ENCODE measurements around the gene LHFPL6.

Gene LHFPL6

DNA sequence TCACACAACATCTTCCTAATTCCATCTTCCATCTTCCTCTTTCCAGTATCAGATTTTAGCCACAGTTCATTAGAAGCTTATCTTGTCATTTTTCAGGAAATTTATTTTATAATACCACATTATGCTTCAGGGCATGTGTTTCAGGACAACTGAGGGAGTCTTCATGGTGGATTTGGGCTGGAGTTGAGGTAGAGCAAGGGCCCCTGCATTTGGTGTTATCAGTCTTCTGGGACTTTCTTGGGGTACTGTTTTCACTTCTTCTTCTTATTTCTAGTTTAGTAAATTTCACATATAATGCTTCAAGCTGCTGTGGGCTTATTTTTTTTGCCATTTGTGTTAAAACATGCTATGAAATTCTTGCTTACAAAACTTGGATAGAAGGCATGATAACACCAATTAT, 188.7 kb downstream of the LHFPL6 start:
- no peak for DNase-seq (ENCODE audit: low read depth in 2 of 2)

DNA sequence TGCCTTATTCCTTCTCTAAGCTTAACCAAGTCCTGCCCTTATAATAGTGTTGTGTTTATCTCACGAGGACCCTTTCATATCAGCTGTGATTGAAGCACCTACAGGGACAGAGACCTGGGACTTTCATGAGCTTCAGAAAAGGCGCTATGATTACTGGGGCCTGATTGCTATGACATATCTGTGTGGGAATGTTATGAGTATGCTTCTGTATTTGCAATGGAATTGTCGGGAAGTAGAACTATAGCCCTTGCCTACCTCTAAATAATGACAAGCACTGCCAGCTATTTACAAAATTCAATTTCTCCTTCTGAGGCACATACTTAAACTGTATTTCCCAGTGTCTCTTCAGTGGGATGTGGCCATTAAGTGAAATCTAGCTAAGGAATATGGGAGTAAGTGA, 191.5 kb downstream of the LHFPL6 start:
- DNase-seq (ENCODE audit: low read depth in 2 of 2): no peak

DNA sequence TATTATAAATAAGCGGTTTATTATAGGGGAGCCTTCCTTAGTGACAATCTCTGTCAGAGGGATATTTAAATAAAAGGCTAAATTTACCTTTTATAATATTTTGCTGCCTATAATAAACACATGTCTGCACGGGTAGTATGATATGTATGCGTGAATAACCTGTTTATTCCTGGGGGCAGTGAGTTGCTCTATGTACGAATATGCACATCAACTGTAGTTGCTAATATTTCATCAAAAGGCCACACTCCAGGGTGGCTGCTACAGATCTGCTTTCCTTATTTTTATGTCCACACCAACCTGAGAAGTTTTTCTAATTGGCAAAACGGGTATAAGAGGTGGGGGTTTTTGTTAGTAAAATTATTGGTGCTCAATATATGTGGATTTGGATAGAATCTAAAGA, 192.0 kb downstream of the LHFPL6 start:
- DNase-seq (ENCODE audit: low read depth in 2 of 2): no peak

DNA sequence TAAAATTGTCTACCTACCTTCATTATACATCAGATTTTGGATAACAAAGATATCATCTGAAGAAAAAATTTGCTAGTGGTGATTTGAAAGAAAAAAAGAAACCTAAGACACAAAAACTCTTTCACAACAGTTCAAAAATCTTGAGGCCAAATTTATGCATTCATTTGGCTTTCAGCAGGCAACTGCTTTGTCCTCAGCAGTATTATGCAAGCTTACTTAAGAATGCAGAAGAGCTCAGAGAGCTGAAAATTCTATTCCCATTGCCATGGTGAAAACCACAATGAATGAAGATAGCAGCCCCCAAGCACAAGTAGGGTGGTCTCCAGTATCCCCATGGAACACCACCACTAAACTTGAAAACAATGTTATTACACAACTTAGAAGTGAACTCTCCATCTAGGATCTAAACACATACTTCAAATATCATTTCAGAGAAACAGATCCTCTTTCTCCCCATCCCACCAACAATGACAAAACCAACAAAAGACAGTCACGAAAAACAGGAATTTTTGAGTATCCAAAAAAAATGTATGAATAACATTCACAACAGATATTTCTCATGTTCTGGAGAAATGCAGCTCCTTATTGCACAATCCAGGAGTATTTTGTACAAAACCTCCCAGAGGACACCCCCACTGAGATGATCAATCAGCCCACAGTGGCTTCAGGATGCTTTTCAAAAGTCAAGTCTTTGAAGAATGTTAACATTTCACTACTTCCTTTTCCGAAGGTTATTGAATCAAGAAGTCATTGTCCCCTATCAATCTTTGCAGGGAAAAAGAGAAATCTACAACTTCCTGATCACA, 192.7 kb downstream of the LHFPL6 start:
- no peak for DNase-seq (ENCODE audit: low read depth in 2 of 2)

DNA sequence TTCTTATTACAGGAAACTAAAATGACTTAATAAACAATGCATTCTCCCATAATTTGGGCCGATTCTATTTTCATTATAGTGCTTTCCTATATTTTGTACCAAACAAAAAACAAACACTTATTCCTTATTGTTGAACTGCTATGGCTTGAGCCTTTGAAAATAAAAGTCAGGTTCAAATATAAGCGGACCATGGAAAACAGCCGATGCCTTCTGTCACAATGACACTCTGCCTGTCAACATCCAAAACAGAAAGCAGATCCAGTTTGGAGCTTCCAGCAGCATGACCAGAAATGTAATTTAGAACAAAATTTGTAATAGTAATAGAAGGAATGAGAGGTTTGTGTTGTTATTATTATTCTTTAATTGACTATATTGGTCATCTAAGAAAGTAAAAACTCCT, 194.5 kb downstream of the LHFPL6 start:
- DNase-seq (ENCODE audit: low read depth in 2 of 2): no peak

DNA sequence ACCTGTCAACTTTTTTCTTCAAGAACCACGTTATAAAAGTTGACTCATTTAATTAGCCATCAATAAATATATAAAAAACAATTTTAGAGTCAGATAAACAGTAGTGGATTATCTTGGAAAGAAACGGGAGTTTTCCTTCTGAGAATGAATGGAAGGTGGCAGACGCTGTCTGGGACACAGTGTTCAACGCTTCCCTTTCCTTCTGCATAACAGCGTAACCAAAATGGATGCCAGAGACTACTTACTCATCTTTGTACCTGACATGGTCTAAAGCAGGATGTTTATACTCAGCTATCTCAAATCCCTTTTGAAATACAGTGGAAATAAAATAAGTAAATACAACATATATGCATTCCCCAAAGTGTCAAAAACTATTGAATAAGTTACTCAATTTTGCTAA, 195.2 kb downstream of the LHFPL6 start:
- no peak for DNase-seq (ENCODE audit: low read depth in 2 of 2)

DNA sequence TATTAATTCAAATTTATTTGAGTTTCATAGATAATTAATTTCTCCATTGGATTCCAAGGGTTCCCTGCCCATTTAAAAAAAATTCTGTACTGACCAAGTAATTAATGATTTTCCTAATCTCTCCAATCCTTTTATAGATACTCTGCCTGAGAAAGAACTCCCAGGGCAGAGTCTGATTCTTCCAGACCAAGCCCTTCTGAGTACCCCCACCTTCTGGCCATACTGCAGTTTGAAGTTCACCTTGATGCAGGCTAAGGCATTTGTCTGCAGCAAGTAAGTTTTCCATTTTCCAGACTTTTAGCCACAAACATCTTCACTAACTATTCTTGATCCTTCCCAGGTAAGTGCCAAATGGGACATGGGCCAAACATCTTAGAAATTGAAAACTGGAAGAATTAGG, 195.9 kb downstream of the LHFPL6 start:
- DNase-seq (ENCODE audit: low read depth in 2 of 2): no peak

DNA sequence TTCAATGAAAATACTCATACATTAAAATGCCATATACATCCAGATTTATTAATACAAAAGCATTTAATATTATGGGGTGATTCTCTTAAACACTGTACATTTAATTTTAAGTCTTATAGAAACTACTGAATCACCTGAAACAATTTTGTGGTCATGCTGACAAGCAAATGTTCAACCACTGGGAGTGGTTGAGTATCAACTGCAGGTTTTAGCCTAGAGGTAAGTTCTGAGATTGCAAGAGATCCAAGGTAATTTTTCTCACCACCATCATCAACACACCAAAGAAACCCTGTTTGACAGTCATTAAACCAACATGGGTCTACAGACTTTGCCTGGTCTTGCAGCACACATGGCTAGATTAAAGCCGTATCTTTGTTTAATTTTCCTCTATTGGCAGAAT, 196.3 kb downstream of the LHFPL6 start:
- DNase-seq (ENCODE audit: low read depth in 2 of 2): no peak

DNA sequence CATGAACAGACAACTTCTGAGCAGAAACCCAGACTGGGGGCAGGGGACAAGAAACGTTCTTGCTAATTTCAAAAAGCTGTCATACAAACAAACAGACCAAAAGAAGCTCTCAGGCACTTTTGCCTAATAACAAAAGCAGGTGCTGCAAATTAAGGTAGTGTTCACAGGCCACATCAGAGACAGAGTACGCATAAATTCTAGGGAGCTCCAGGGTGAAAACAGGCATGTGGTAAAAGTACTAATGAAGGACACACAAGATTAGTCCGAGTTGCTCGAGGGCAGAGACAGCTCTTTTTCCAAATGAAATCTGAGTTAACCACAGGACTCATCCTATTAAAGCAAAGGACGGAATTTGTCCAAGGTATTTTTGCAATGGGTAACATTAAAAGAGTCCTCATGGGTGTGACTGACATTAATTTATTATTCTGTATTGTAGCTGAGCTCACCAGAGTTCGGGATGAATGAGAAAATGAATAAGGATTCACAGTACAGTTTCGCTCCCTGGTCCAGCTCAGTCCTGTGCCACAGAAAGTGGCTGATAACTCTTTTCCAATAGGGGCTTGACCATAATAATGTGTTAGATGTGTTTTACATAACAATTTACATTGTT, 197.3 kb downstream of the LHFPL6 start:
- no peak for DNase-seq (ENCODE audit: low read depth in 2 of 2)

DNA sequence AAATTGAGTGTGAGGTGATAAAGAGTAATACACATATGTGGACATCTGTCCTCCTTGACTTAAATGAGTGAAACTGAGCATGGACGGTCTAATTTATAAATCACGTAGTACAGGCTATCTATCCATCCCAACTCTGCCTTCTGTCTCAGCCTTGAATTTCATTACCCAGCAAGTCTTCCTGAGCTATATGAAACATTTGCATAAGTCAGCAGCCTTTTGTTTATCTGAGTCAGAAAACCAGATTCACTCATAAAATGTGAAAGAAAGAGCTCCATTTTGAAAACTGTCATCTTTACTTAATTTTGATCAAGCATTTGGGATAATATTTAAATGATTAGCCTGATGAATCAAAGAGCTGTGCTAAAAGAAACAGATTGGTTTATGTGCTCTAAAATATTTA, 197.9 kb downstream of the LHFPL6 start:
- no peak for DNase-seq (ENCODE audit: low read depth in 2 of 2)

DNA sequence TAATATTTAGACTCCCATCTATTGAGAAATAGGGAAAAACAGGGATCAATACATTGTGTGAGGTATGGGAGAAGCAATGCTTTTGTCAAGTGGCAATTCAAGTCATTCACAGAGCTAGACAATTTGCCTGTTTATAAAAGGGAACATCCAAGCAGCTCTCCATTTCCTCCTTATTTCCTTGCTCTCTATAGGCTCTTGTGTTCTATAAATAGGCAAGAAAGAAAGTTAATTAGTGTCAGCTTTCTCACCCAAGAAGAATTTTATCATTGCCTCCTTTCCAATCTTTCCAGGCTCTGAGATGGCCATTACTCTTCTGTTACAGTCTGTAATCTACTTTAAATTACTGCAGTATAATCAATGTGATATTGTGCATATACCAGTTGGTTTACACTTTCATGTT, 199.9 kb downstream of the LHFPL6 start:
- DNase-seq (ENCODE audit: low read depth in 2 of 2): no peak

DNA sequence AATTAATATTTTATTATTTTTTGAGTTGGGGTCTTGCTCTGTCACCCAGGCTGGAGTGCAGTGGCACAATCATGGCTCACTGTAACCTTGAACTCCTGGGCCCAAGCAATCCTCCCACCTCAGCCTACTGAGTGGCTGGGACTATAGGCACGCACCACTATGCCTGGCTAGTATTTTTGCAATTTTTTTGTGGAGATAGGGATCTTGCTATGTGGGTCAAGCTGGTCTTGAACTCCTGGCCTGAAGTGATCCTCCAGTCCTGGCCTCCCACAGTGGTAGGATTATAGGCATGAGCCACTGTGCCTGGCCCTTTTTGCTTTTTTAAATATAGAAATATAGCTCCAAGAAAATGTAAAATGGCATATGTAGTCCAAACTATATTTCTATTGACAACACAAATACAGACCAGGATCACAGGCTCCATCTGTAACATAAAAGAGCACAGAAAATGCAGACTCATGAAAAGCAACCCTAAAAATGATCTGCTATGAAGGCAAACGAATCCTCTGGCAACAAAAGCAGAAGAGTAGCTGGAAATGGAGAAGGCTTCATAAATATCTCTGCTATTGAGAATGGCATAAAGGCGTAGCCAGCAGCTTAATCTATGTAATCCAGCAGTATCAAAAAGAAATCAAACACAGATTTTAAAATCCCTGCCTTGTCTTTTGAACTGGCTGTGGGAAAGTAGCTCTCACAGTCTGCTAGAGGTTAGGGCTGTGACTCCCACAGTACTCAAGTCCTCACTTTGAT, 200.6 kb downstream of the LHFPL6 start:
- DNase-seq (ENCODE audit: low read depth in 2 of 2): no peak

DNA sequence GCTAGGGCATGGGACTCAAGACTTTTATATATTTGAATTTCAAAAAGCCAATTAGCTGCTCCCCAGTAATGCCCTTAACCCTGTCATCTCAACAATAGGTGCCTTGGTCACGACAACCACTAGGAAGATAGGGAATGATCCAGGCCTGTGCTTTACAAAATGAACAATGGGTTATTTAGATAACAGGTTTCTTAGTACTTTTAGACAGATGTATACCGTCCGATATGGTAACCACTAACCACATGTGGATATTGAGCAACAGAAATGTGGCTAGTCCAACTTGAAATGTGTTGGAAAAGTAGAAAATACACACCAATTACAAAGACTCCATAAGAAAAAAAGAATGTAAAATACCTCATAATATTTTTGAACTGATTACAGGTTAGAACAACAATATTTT, 201.2 kb downstream of the LHFPL6 start:
- DNase-seq (ENCODE audit: low read depth in 2 of 2): no peak

DNA sequence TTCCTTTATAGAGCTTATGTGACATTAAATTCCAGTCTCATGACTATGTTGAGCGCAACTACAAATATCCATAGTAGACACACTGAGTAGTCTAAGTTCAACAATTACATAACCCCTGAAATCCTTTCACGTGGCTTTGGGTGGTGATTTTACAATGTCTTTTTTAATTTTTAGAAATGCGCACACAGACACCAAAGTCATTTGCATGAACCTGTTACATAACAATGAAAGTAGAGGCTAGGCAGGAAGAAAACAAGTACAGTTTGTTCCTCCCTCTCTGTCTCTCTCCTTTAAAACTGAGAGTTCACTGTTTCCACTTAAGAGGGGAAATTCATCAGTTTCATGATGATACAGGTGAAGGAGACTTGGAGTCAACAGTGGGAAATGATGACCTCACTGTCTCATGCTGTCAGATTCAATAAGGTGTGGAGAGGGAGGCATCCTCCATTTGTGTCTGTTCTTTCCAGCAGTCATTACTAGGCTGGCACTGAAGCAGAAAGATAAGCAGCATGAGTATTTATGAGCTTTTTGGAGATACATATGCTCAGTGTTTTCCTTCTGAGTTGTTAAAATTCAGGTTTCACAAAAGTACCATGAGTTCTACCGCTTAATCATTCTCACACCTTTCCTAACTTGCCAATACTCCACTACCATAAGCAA, 201.8 kb downstream of the LHFPL6 start:
- DNase-seq (ENCODE audit: low read depth in 2 of 2): no peak

DNA sequence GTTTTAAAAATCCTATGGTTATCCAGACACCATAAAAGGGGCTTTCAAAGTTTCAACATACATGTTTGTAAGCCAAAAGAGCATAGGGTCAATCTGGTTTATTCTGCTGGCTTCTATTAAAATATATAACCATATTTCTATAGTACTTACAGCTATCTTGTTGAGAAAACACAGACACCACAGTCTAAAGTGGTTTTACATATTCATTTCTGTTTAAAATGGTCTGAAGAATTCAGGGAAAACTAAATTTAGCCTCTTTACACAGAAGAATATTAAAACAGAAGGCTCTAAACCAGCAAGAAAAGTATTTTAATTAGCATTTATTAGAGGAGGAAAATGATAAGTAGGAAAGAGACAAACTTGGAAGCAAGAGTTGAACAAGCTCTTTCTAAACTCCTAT, 203.9 kb downstream of the LHFPL6 start:
- no peak for DNase-seq (ENCODE audit: low read depth in 2 of 2)

DNA sequence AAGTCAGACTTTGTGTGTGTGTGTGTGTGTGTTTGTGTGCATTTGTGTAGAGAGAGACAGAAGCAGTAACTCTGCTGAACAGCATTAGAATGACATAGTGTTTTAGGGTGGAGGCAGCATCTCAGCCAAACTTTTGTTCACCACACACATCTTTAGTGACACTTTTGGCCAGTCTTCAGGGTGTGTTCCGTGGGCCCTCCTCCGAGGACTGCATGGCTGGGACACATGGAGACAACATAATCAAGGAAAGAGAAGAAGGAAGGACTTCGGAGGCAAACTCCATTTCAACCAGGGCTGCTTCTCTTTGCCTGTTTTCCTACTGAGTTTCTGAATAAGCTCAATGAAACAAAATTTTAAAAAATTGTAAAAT, 205.1 kb downstream of the LHFPL6 start:
- no peak for DNase-seq (ENCODE audit: low read depth in 2 of 2)

DNA sequence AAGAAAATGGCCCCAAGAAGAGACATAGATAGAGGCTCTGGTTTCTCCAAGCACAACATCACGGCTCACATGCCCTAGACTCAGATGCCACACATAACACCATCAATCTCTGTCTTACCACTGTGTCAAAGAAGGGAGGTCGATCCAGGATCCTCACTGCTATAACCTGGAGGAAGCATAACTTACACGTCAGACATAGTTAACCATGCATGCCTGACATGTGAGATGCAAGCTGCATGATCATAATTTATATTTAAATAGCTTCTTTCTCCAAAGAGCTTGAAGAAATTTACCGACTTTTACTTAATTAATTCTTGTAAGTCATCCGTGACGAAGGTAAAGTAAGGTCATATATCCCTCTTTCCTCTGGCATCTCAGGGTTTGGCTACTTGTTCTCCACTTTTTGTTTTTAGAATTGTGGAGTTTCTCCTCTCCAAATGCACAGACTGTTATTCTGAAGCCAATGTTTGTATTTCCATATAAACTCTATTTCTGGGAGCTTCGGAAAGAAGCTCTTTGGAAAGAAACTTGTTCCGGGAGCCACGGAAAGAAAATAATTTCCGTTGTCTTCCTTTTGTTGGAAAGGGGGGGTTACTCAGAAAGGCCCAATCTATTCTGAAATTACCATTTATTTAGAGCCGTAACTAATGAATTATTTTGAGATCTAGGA, 205.6 kb downstream of the LHFPL6 start:
- DNase-seq (ENCODE audit: low read depth in 2 of 2): no peak

DNA sequence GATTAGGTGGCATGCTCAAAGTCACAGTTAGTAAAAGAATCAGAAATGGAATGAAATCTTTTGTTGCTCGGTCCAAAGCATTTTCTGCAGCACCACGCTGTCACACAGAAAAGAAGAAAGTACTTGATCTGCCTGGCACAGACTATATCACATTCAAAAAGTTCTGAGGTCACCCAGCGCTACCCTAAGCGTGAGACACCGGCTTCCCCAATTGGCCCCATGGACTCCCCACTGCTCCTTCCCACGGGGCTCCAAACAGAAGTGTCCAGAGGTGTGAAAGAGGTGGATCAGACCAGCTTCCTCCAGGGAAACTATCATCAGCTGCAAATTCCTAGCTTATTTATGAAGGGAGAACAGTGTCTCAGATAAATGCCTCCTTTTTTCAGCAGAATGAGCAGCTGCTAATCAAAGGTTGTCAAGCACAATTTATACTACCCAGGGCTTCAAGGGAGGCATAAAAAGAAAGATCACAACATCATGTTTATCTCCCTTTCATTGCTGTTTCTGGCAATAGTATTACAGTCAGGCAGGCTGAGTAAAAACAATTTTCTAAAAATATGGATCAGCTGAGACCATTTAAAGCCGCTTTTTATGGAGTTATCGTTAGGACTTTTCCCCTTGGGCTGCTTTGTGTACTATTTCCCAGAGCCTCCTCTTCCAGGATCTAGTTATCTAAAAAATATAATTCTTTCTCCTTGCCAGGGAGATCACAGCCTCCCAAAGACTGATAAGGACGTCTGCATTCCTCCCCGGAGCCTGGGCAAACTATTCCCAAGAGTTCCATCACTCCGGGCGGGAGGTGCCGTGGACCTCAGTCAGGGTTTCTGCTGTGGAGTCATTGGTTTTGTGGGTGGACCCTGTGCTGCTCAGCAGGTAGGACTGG, 208.0 kb downstream of the LHFPL6 start:
- no peak for DNase-seq (ENCODE audit: low read depth in 2 of 2)

DNA sequence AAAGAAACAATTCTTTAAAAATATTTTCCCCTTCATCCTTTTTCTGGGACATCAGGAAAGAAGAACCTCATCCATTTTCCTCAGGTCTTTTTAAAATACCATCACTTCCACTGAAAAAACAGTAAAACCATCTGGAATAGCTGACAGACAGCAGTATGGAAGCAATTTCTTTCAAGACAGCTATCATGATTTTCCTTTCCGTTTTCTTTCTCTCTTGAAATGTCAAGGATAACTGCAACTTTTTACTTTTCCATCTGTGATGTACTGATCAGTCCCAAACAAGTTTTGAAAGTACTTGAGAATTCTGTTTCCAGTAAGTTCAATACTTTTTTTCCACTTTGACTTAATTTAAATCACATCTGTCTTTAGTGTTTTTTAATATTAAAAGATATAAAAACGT, 211.2 kb downstream of the LHFPL6 start:
- no peak for DNase-seq (ENCODE audit: low read depth in 2 of 2)

DNA sequence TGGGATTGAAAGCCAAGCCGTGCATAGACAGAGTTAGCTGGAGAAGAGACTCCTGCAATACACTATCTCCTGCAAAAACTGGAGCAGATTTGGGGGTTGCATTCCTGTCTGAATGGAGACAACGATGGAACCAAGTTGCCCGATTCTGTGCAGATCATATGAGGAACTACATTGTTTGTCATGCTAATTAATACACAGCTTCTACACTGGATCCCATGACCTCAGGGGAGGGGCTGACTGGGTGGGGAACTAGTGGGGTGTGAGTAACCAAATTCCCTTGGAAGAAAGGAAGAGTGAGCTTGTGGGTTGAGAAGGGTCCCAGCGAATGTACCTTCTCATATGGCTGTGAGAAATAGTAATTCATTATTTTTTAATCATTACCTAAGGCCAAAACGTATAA, 214.0 kb downstream of the LHFPL6 start:
- DNase-seq (ENCODE audit: low read depth in 2 of 2): no peak

DNA sequence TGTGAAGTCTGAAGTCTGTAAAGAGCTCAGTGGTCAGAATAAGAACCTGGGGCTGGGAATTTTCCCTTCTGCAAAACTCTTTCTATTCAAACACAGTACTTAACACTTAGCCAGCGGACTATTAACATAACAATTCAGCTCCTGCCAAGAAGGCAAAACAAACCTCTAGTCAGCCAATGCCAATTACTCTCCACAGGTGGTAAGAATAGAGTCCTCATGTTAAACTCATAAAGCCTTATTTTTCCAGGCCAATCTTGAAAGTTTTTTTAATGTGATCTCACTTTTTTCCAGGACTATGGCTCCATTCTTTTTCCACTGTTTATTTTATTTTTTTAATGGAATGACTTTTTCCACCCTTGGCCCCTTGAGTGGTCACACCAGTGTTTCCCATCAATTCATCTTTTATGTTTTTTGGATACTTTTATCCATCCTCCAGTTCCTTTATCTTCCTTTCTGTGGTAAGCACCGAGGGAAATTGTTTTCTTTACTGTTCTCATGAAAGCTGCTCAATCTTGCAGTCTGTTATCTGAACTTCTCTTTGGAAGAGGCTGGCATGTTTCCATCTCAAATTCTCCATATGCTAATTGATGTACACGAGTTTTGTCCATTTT, 217.3 kb downstream of the LHFPL6 start:
- no peak for DNase-seq (ENCODE audit: low read depth in 2 of 2)
